Chondrocyte (in vitro differentiated cells): ENCODE measurements around the gene SLCO3A1. TPM values are rescaled to one million over a fixed set of nuclear protein-coding genes. Genes with fewer than 3 reads are reported as not detected.

ENCODE experiments used
- DNase-seq: peaks from one replicate; pipeline ENCODE4 v3.0.0; 2021; ENCODE audit warnings: mixed read lengths, low spot score
- H3K27ac Mint-ChIP-seq: one replicate; pipeline ENCODE4 v1.8.0; 2021; ENCODE audit warnings: mild to moderate bottlenecking, moderate library complexity, mixed read lengths; ENCODE audit not compliant: unreplicated experiment
- H3K27me3 Mint-ChIP-seq: 2 replicates; pipeline ENCODE4 v1.8.0; 2021; ENCODE audit warnings: low read depth, mixed read lengths
- H3K36me3 Mint-ChIP-seq: 2 replicates; pipeline ENCODE4 v1.8.0; 2021; ENCODE audit warnings: low read depth, mixed read lengths
- H3K4me1 Mint-ChIP-seq: 2 replicates; pipeline ENCODE4 v1.8.0; 2021; ENCODE audit warnings: low read depth, mild to moderate bottlenecking, mixed read lengths
- H3K4me3 Mint-ChIP-seq: one replicate; pipeline ENCODE4 v1.8.0; 2021; ENCODE audit warnings: mild to moderate bottlenecking, moderate library complexity, mixed read lengths; ENCODE audit not compliant: unreplicated experiment
- H3K9me3 Mint-ChIP-seq: 2 replicates; pipeline ENCODE4 v1.8.0; 2021; ENCODE audit warnings: low read depth, mixed read lengths
- total RNA-seq: library from RNA; stranded (reverse); gene quantifications from 3 replicates; pipeline ENCODE4 v1.2.1, GENCODE V29; 2021
- TF ChIP-seq, protein P1 (sequence below): fragments of 200-600 bp; sonication (generic); IDR thresholded peaks from 2 replicates; pipeline ENCODE4 v1.5.0; 2021; ENCODE audit warnings: antibody characterized with exemption, mild to moderate bottlenecking, moderate library complexity

The SLCO3A1 gene
- total RNA-seq, 1 donor from 2014 or later = 3.7 TPM

DNA sequence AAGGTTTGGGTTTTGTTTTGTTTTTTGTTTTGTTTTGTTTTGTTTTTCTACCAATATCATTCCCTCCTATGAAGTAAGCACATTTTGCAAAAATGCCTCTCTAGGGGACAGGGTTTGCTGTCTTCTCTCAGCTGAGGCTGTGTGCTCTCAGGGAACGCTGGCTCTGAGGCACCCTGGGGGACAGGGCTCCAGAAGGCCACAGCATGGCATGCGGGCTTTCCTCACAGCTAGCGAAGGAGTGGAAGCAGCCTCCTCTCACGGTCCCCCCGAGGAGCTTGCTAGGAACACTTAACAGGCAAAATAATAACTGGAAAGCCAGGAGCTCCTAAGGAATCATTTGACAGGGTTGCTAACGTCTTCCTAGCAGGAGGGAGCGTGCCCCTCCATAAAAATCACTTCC is 312.5 kb downstream of the SLCO3A1 start:
- DNase-seq = no peak
- Mint-ChIP-seq H3K27ac (no peak overlapping the region), H3K4me1 (peaks cover 16% of the 10 kb centered on the region), H3K9me3 (peaks cover 4% of the 10 kb centered on the region), H3K4me3 (no peak overlapping the region), H3K36me3 (no peaks in the 10 kb centered on the region), H3K27me3 (no peaks in the 10 kb centered on the region)
- TF ChIP-seq, protein P1, sequence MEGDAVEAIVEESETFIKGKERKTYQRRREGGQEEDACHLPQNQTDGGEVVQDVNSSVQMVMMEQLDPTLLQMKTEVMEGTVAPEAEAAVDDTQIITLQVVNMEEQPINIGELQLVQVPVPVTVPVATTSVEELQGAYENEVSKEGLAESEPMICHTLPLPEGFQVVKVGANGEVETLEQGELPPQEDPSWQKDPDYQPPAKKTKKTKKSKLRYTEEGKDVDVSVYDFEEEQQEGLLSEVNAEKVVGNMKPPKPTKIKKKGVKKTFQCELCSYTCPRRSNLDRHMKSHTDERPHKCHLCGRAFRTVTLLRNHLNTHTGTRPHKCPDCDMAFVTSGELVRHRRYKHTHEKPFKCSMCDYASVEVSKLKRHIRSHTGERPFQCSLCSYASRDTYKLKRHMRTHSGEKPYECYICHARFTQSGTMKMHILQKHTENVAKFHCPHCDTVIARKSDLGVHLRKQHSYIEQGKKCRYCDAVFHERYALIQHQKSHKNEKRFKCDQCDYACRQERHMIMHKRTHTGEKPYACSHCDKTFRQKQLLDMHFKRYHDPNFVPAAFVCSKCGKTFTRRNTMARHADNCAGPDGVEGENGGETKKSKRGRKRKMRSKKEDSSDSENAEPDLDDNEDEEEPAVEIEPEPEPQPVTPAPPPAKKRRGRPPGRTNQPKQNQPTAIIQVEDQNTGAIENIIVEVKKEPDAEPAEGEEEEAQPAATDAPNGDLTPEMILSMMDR = no peak

DNA sequence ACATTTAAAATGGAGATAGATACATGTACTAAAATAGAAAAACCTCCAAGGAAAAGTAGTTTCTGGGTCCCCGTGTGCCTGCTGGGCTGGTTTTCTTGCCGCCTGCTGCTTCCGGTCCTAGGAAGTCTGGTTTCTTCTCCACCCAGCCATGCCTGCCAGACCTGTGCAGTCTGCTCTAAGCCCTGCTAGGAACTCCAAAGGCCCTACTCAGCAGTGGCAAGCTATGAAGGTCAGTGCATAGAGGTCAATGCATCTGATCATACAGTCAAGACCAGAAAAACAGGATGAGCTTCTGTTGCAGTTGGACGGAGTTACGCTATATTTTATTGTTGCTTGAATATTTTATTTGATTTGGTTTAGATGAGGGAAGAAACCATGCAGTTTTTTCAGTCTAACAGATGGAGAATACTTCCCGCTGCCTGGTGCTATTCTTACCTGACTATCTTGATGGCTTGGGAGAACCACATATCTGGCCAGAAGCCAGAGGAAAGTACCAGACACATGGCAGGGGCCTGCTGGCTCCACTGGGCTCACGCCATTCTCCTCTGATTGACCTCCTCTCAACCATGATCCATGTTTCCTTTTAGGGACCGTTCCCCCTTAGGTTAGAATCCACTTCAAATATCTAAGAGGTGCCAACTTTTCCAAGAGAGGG is 313.4 kb downstream of the SLCO3A1 start:
- peaks cover 16% of the 10 kb centered on the region for H3K4me1 Mint-ChIP-seq
- H3K9me3 Mint-ChIP-seq = peaks cover 8% of the 10 kb centered on the region
- DNase-seq = no peak
- TF ChIP-seq, protein P1 = no peak
- no peaks in the 10 kb centered on the region for H3K27me3 Mint-ChIP-seq
- no peaks in the 10 kb centered on the region for H3K36me3 Mint-ChIP-seq
- no peak overlapping the region for H3K4me3 Mint-ChIP-seq
- H3K27ac Mint-ChIP-seq = no peak overlapping the region

DNA sequence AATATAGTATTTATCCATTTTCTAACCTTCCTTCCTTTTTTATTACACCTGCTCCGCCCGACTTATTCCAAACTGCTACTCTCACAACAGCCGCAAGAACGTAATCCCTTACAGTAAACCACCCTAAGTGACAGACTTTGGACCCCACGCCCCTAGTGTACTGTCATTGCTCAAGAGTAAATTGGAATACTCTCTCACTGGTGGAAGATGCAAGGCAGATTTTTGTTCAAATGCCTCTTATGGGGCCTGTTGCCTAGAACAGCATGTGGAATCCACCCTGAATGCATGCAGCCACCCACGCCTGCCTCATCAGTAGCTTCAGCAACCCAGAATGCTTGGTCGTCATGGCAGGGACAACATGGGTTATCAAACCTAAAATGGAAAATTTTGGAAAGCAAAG is 313.9 kb downstream of the SLCO3A1 start:
- Mint-ChIP-seq H3K9me3 (peaks cover 8% of the 10 kb centered on the region), H3K4me1 (peaks cover 16% of the 10 kb centered on the region), H3K27me3 (peaks cover 2% of the 10 kb centered on the region), H3K27ac (no peak overlapping the region), H3K4me3 (no peak overlapping the region), H3K36me3 (no peaks in the 10 kb centered on the region)
- TF ChIP-seq, protein P1 = no peak
- DNase-seq = no peak

DNA sequence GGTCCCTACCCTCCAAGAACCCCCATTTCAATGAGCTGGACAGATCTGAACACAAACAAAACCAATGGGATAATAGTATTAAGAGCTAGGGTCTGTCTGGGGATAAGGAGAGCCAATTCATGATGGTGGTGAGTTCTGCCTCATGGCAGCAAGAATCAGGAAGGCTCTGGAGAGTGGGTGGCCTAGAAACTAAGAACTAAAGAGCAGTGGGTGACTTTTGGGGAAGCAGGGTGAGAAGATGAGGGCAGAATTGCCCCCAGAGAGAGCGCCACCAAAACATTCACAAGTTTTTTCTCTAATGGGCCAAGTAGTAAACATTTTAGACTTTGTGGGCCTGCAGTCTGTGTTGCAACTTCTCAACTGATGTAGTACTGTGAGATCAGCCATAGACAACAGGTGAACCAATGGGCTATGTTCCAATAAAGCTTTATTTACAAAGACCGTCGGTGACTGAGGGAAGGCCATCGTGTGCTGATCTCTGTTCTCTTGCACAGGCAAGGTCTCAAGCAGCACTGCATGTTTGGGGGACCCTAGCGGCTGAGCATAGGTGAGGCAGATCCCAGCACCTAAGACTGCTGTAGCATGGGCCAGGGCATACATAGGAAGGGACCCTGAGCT is 314.7 kb downstream of the SLCO3A1 start:
- H3K27me3 Mint-ChIP-seq = peaks cover 4% of the 10 kb centered on the region
- TF ChIP-seq, protein P1 = no peak
- H3K27ac Mint-ChIP-seq = no peak overlapping the region
- no peaks in the 10 kb centered on the region for H3K36me3 Mint-ChIP-seq
- H3K4me1 Mint-ChIP-seq = peaks cover 16% of the 10 kb centered on the region
- H3K4me3 Mint-ChIP-seq = no peak overlapping the region
- no peak for DNase-seq
- peaks cover 8% of the 10 kb centered on the region for H3K9me3 Mint-ChIP-seq

DNA sequence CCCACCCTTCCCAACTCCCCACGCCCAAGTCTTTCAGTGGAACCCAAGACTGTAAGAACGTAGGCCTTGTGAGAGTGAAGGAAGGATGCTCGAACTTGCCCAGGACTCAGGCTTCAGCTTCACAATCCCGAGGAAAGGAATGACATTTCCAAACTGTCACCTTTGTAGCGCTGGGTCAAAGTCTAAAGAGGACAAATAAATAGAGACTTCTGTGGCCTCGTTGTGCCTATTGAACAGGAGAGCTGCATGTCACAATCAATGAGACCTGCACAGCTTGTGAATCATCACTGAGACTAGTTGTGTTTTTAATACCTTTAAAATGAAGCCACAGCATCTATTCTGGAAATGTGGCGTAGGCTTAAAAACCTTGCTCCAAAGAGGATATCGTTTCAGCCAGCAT is 317.4 kb downstream of the SLCO3A1 start:
- no peak overlapping the region for H3K27ac Mint-ChIP-seq
- H3K4me1 Mint-ChIP-seq = peaks cover 3% of the 10 kb centered on the region
- TF ChIP-seq, protein P1 = no peak
- no peak for DNase-seq
- peaks cover 9% of the 10 kb centered on the region for H3K27me3 Mint-ChIP-seq
- H3K4me3 Mint-ChIP-seq = no peak overlapping the region
- no peaks in the 10 kb centered on the region for H3K36me3 Mint-ChIP-seq
- H3K9me3 Mint-ChIP-seq = peaks cover 8% of the 10 kb centered on the region
